H1 (cell line): Measurements from ENCODE around the gene HSD17B2. TPM values are rescaled to one million over a fixed set of nuclear protein-coding genes. Genes with fewer than 3 reads are reported as not detected.

Experiments used
- BCL11A ChIP-seq, 2 experiments: IDR thresholded peaks; one replicate each; pipeline ENCODE4 v1.6.1; 2011; ENCODE audit warnings: low read depth in 2 of 2, low read length in 2 of 2, mild to moderate bottlenecking in 2 of 2
- CHD2 ChIP-seq: IDR thresholded peaks from 2 replicates; pipeline ENCODE4 v1.6.1; 2012; ENCODE audit warnings: low read length, improper control_type of control experiment
- CREB1 ChIP-seq: IDR thresholded peaks from 2 replicates; pipeline ENCODE4 v1.6.1; 2012; ENCODE audit warnings: inconsistent platforms
- KDM5A ChIP-seq: fragments of 200-600 bp; IDR thresholded peaks from 2 replicates; pipeline ENCODE4 v1.7.1; 2012; ENCODE audit warnings: mild to moderate bottlenecking, low read length, inconsistent platforms, mixed read lengths
- RXRA ChIP-seq: IDR thresholded peaks from 2 replicates; pipeline ENCODE4 v1.6.1; 2011; ENCODE audit warnings: low read depth, mild to moderate bottlenecking, low read length, moderate library complexity; ENCODE audit not compliant: insufficient read depth
- SIX5 ChIP-seq: IDR thresholded peaks from 2 replicates; pipeline ENCODE4 v1.6.1; 2011; ENCODE audit warnings: mild to moderate bottlenecking, low read depth, low read length
- SP1 ChIP-seq: IDR thresholded peaks from 2 replicates; pipeline ENCODE4 v1.6.1; 2011; ENCODE audit warnings: low read depth, low read length
- SRF ChIP-seq: IDR thresholded peaks from 2 replicates; pipeline ENCODE4 v1.6.1; 2011; ENCODE audit warnings: mild to moderate bottlenecking, low read depth, low read length, moderate library complexity
- polyA plus RNA-seq, 7 experiments: library from polyadenylated mRNA; depleted of rRNA in 3 of 7; stranded (reverse) in 5 of 7; unstranded in 2 of 7; fragments of >200 nt in 5 of 7; fragments of 200-250 nt in 2 of 7; gene quantifications; 1 replicate in 5 of 7; 2 replicates in 1 of 7; 4 replicates in 1 of 7; pipeline versions ENCODE4 v1.2.1 to v1.2.3, GENCODE V29; 2011 to 2013; ENCODE audit warnings: missing spikeins in 2 of 7, mixed read lengths in 2 of 7
- total RNA-seq: library from RNA; stranded (reverse); fragmentation: NEBNext Ultra II Directional; extraction: Animal tissue kit (Norgen Biotek cat#: 25700); gene quantifications from 2 replicates; pipeline ENCODE4 v1.2.1, GENCODE V29; 2021
- TF ChIP-seq, protein P1 (sequence below): fragments of 300-600 bp; sonication (generic); IDR thresholded peaks from 2 replicates; pipeline ENCODE4 v1.7.1; 2012; ENCODE audit warnings: low read length, moderate library complexity, mild to moderate bottlenecking, inconsistent platforms; ENCODE audit not compliant: insufficient replicate concordance
- TF ChIP-seq, protein P2 (sequence below): IDR thresholded peaks from 2 replicates; pipeline ENCODE4 v1.6.1; 2011; ENCODE audit warnings: low read length, improper control_type of control experiment
- TF ChIP-seq, protein P3 (sequence below): IDR thresholded peaks from 2 replicates; pipeline ENCODE4 v1.6.1; 2011; ENCODE audit warnings: low read depth, mild to moderate bottlenecking, low read length; ENCODE audit not compliant: insufficient read depth

Gene HSD17B2
- total and polyA plus RNA-seq, 2 of the 8 experiments (the other 6 are each of a cell fraction or from before 2014, with no cell fraction given) = not detected

DNA sequence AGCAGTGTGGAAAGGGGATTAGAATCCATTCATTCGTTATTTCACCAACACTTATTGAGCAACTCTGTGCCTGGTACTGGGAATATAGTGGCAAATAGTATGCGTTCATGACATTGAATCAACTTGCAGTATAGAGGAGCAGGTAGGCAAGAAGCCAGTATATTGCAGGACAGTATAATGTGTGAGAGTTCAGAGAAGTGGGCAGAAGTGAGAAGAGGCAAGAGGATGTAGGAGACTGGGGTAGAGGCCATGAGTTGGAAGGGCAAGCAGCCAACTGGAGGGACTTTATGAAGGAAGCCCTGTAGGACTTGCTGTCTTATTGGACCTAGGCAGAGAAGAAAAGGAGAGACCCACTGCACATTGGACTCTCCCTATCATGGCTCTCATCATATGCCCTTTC is 12.3 kb downstream of the HSD17B2 start (continued):
- TF ChIP-seq, protein P1, sequence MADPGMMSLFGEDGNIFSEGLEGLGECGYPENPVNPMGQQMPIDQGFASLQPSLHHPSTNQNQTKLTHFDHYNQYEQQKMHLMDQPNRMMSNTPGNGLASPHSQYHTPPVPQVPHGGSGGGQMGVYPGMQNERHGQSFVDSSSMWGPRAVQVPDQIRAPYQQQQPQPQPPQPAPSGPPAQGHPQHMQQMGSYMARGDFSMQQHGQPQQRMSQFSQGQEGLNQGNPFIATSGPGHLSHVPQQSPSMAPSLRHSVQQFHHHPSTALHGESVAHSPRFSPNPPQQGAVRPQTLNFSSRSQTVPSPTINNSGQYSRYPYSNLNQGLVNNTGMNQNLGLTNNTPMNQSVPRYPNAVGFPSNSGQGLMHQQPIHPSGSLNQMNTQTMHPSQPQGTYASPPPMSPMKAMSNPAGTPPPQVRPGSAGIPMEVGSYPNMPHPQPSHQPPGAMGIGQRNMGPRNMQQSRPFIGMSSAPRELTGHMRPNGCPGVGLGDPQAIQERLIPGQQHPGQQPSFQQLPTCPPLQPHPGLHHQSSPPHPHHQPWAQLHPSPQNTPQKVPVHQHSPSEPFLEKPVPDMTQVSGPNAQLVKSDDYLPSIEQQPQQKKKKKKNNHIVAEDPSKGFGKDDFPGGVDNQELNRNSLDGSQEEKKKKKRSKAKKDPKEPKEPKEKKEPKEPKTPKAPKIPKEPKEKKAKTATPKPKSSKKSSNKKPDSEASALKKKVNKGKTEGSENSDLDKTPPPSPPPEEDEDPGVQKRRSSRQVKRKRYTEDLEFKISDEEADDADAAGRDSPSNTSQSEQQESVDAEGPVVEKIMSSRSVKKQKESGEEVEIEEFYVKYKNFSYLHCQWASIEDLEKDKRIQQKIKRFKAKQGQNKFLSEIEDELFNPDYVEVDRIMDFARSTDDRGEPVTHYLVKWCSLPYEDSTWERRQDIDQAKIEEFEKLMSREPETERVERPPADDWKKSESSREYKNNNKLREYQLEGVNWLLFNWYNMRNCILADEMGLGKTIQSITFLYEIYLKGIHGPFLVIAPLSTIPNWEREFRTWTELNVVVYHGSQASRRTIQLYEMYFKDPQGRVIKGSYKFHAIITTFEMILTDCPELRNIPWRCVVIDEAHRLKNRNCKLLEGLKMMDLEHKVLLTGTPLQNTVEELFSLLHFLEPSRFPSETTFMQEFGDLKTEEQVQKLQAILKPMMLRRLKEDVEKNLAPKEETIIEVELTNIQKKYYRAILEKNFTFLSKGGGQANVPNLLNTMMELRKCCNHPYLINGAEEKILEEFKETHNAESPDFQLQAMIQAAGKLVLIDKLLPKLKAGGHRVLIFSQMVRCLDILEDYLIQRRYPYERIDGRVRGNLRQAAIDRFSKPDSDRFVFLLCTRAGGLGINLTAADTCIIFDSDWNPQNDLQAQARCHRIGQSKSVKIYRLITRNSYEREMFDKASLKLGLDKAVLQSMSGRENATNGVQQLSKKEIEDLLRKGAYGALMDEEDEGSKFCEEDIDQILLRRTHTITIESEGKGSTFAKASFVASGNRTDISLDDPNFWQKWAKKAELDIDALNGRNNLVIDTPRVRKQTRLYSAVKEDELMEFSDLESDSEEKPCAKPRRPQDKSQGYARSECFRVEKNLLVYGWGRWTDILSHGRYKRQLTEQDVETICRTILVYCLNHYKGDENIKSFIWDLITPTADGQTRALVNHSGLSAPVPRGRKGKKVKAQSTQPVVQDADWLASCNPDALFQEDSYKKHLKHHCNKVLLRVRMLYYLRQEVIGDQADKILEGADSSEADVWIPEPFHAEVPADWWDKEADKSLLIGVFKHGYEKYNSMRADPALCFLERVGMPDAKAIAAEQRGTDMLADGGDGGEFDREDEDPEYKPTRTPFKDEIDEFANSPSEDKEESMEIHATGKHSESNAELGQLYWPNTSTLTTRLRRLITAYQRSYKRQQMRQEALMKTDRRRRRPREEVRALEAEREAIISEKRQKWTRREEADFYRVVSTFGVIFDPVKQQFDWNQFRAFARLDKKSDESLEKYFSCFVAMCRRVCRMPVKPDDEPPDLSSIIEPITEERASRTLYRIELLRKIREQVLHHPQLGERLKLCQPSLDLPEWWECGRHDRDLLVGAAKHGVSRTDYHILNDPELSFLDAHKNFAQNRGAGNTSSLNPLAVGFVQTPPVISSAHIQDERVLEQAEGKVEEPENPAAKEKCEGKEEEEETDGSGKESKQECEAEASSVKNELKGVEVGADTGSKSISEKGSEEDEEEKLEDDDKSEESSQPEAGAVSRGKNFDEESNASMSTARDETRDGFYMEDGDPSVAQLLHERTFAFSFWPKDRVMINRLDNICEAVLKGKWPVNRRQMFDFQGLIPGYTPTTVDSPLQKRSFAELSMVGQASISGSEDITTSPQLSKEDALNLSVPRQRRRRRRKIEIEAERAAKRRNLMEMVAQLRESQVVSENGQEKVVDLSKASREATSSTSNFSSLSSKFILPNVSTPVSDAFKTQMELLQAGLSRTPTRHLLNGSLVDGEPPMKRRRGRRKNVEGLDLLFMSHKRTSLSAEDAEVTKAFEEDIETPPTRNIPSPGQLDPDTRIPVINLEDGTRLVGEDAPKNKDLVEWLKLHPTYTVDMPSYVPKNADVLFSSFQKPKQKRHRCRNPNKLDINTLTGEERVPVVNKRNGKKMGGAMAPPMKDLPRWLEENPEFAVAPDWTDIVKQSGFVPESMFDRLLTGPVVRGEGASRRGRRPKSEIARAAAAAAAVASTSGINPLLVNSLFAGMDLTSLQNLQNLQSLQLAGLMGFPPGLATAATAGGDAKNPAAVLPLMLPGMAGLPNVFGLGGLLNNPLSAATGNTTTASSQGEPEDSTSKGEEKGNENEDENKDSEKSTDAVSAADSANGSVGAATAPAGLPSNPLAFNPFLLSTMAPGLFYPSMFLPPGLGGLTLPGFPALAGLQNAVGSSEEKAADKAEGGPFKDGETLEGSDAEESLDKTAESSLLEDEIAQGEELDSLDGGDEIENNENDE = no peak
- no peak for TF ChIP-seq SIX5
- TF ChIP-seq SP1 = no peak
- TF ChIP-seq, protein P2, sequence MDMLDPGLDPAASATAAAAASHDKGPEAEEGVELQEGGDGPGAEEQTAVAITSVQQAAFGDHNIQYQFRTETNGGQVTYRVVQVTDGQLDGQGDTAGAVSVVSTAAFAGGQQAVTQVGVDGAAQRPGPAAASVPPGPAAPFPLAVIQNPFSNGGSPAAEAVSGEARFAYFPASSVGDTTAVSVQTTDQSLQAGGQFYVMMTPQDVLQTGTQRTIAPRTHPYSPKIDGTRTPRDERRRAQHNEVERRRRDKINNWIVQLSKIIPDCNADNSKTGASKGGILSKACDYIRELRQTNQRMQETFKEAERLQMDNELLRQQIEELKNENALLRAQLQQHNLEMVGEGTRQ = no peak
- TF ChIP-seq RXRA = no peak
- TF ChIP-seq, protein P3, sequence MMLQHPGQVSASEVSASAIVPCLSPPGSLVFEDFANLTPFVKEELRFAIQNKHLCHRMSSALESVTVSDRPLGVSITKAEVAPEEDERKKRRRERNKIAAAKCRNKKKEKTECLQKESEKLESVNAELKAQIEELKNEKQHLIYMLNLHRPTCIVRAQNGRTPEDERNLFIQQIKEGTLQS = no peak
- no peak for TF ChIP-seq SRF
- no peak for TF ChIP-seq KDM5A
- no peak for TF ChIP-seq CREB1
- TF ChIP-seq BCL11A (IDR thresholded peaks at IDR 0.05; ENCODE audit: low read depth in 2 of 2, low read length in 2 of 2) = no peak
- no peak for TF ChIP-seq CHD2
